HCT116 (cell line): ENCODE data around the gene CHRNG. TPM values are rescaled to one million over a fixed set of nuclear protein-coding genes. Genes with fewer than 3 reads are reported as not detected.

Source experiments
- ATAC-seq: fragments of 200-7000 bp; cut with Tn5 transposase; 2 replicates; pipeline ENCODE4 v1.9.1; 2020; ENCODE audit warnings: mild to moderate bottlenecking, moderate library complexity
- BruUV-seq: library from RNA; stranded (reverse); fragments of 400-500 nt; replicated peaks from 2 replicates; lab custom pipeline; 2021; lab: Mats Ljungman, UMichigan
- CTCF ChIA-PET: fragments of 300-600 bp; sonication (Branson Sonifier 250); formaldehyde crosslinking; loops from one replicate; lab custom pipeline; 2021; ENCODE audit warnings: antibody characterized with exemption; lab: Charles Lee
- POLR2A ChIA-PET: fragments of 300-600, 350-600 bp; sonication (Branson Sonifier 250); formaldehyde crosslinking; loops from one replicate; lab custom pipeline; 2021; ENCODE audit warnings: antibody characterized with exemption; lab: Charles Lee
- RAD21 ChIA-PET, 2 experiments: fragments of 300-600 bp; sonication (Branson Sonifier 250); formaldehyde crosslinking; loops; one replicate each; lab custom pipeline; 2023; ENCODE audit warnings: low total read pairs in 2 of 2; ENCODE audit not compliant: uncharacterized antibody in 2 of 2, unreplicated experiment in 2 of 2, low non-redundant PET in 1 of 2; lab: Charles Lee
- DNase-seq: peaks from one replicate; pipeline ENCODE4 v3.0.0-alpha.2; 2010; ENCODE audit warnings: low read depth, low spot score
- H2AFZ ChIP-seq: fragments of 200-600 bp; shearing (Covaris generic), sonication (generic); 2 replicates; pipeline ENCODE4 v1.6.1; 2017; ENCODE audit warnings: low read depth, mixed run types, mixed read lengths, antibody characterized with exemption, low read length; ENCODE audit not compliant: poor library complexity, severe bottlenecking
- H3K27ac ChIP-seq: 2 replicates; pipeline ENCODE4 v1.5.1; 2012; ENCODE audit warnings: low read depth, low read length
- H3K27me3 ChIP-seq: fragments of 200-600 bp; sonication (generic); 2 replicates; pipeline ENCODE4 v1.6.1; 2016; ENCODE audit warnings: mixed run types, low read length, mixed read lengths; ENCODE audit not compliant: insufficient read depth
- H3K36me3 ChIP-seq, 2 experiments: fragments of 200-500 bp in 1 of 2; fragments of 200-600 bp in 1 of 2; sonication (Bioruptor generic) in 1 of 2; sonication (generic) in 1 of 2; 2 replicates each; pipeline versions ENCODE4 v1.5.1 to v1.6.1; 2014 to 2016; ENCODE audit warnings: low read length in 2 of 2, inconsistent platforms in 1 of 2, mixed read lengths in 1 of 2, mixed run types in 1 of 2; ENCODE audit not compliant: insufficient read depth in 2 of 2, control insufficient read depth in 1 of 2
- H3K4me1 ChIP-seq, 2 experiments: fragments of 200-600 bp in 1 of 2; sonication (generic) in 1 of 2; 2 replicates each; pipeline versions ENCODE4 v1.5.1 to v1.6.1; 2012 to 2017; ENCODE audit warnings: low read length in 2 of 2, inconsistent platforms in 1 of 2, mild to moderate bottlenecking in 1 of 2, mixed read lengths in 1 of 2, mixed run types in 1 of 2, moderate library complexity in 1 of 2; ENCODE audit not compliant: insufficient read depth in 2 of 2, control insufficient read depth in 1 of 2
- H3K4me2 ChIP-seq: fragments of 200-600 bp; sonication (generic); 2 replicates; pipeline ENCODE4 v1.6.1; 2017; ENCODE audit warnings: mixed run types, low read length, mixed read lengths
- H3K4me3 ChIP-seq, 2 experiments: fragments of 200-600 bp in 1 of 2; sonication (generic) in 1 of 2; replicated peaks in 1 of 2; 2 replicates each; pipeline ENCODE4 v1.5.1; 2011 to 2016; ENCODE audit warnings: low read length in 2 of 2, control low read depth in 1 of 2, low read depth in 1 of 2, mild to moderate bottlenecking in 1 of 2, mixed read lengths in 1 of 2, mixed run types in 1 of 2
- H3K79me2 ChIP-seq: fragments of 200-600 bp; sonication (generic); 2 replicates; pipeline ENCODE4 v1.6.1; 2017; ENCODE audit warnings: mild to moderate bottlenecking, mixed run types, low read length, moderate library complexity, mixed read lengths; ENCODE audit not compliant: insufficient read depth
- H3K9ac ChIP-seq: fragments of 200-600 bp; sonication (generic); 2 replicates; pipeline ENCODE4 v1.6.1; 2016; ENCODE audit warnings: low read length, mixed read lengths
- H3K9me2 ChIP-seq: fragments of 200-600 bp; sonication (generic), shearing (Covaris generic); 2 replicates; pipeline ENCODE4 v1.6.1; 2017; ENCODE audit warnings: mixed run types, mild to moderate bottlenecking, moderate library complexity; ENCODE audit not compliant: insufficient read depth
- H3K9me3 ChIP-seq, 2 experiments: fragments of 200-500 bp in 1 of 2; fragments of 200-600 bp in 1 of 2; sonication (Bioruptor generic) in 1 of 2; sonication (generic) in 1 of 2; 2 replicates each; pipeline ENCODE4 v1.6.1; 2014 to 2017; ENCODE audit warnings: low read length in 2 of 2, mixed read lengths in 2 of 2, inconsistent platforms in 1 of 2, low read depth in 1 of 2, mild to moderate bottlenecking in 1 of 2, mixed run types in 1 of 2, moderate library complexity in 1 of 2; ENCODE audit not compliant: control insufficient read depth in 1 of 2, insufficient read depth in 1 of 2
- H4K20me1 ChIP-seq: fragments of 200-600 bp; sonication (generic), shearing (Covaris generic); 2 replicates; pipeline ENCODE4 v1.6.1; 2017; ENCODE audit warnings: mixed run types, mild to moderate bottlenecking, moderate library complexity; ENCODE audit not compliant: insufficient read depth
- CEBPB ChIP-seq: IDR thresholded peaks from 2 replicates; pipeline ENCODE4 v1.6.1; 2012; ENCODE audit warnings: low read depth
- EZH2 ChIP-seq: fragments of 200-600 bp; sonication (generic); IDR thresholded peaks from 2 replicates; pipeline ENCODE4 v1.6.1; 2017; ENCODE audit warnings: antibody characterized with exemption, mixed run types
- FOSL1 ChIP-seq: IDR thresholded peaks from 2 replicates; pipeline ENCODE4 v1.6.1; 2012; ENCODE audit warnings: low read depth
- JUND ChIP-seq: IDR thresholded peaks from 2 replicates; pipeline ENCODE4 v1.6.1; 2012
- POLR2A ChIP-seq: IDR thresholded peaks from 2 replicates; pipeline ENCODE4 v1.7.0; 2011; ENCODE audit warnings: borderline replicate concordance; ENCODE audit not compliant: insufficient read depth, insufficient read length; ENCODE audit errors: extremely low read depth
- POLR2AphosphoS5 ChIP-seq: IDR thresholded peaks from 2 replicates; pipeline ENCODE4 v1.6.1; 2011; ENCODE audit warnings: mild to moderate bottlenecking, low read depth, low read length, moderate library complexity
- SRF ChIP-seq: IDR thresholded peaks from 2 replicates; pipeline ENCODE4 v1.6.1; 2012; ENCODE audit warnings: low read depth
- TCF7L2 ChIP-seq: IDR thresholded peaks from 2 replicates; pipeline ENCODE4 v1.7.0; 2011; ENCODE audit warnings: borderline replicate concordance, inconsistent platforms; ENCODE audit not compliant: insufficient read depth, insufficient read length; ENCODE audit errors: extremely low read depth
- ZFX ChIP-seq: fragments of 450-650 bp; IDR thresholded peaks from 2 replicates; pipeline ENCODE4 v1.6.1; 2017
- ZNF274 ChIP-seq: fragments of 200-500 bp; sonication (Bioruptor generic); IDR thresholded peaks from 2 replicates; pipeline ENCODE4 v1.6.1; 2014; ENCODE audit warnings: mild to moderate bottlenecking, low read depth, low read length, inconsistent platforms
- intact Hi-C: fragments of 100-400 bp; cut with micrococcal nuclease; formaldehyde crosslinking; loops from 2 replicates; pipeline ENCODE4 v1.10.0; 2022
- total RNA-seq: library from RNA; stranded (reverse); gene quantifications from one replicate; pipeline ENCODE4 v1.2.1, GENCODE V29; 2021; ENCODE audit not compliant: unreplicated experiment
- TF ChIP-seq, protein P1 (sequence below): IDR thresholded peaks from 2 replicates; pipeline ENCODE4 v1.6.1; 2012
- TF ChIP-seq, protein P2 (sequence below): IDR thresholded peaks from 2 replicates; pipeline ENCODE4 v1.6.1; 2012
- TF ChIP-seq, protein P3 (sequence below), 3 experiments: fragments of 200-600 bp in 1 of 3; sonication (generic) in 1 of 3; IDR thresholded peaks in 2 of 3; conservative IDR thresholded peaks in 1 of 3; 2 replicates each; pipeline ENCODE4 v1.5.1; 2012 to 2017; ENCODE audit warnings: low read depth in 2 of 3, low read length in 2 of 3, antibody characterized with exemption in 1 of 3, borderline replicate concordance in 1 of 3, control low read depth in 1 of 3, mild to moderate bottlenecking in 1 of 3, mixed read lengths in 1 of 3, mixed run types in 1 of 3, moderate library complexity in 1 of 3; ENCODE audit not compliant: insufficient read depth in 1 of 3

Gene CHRNG
- total RNA-seq, 1 experiment from 2014 or later = not detected

DNA sequence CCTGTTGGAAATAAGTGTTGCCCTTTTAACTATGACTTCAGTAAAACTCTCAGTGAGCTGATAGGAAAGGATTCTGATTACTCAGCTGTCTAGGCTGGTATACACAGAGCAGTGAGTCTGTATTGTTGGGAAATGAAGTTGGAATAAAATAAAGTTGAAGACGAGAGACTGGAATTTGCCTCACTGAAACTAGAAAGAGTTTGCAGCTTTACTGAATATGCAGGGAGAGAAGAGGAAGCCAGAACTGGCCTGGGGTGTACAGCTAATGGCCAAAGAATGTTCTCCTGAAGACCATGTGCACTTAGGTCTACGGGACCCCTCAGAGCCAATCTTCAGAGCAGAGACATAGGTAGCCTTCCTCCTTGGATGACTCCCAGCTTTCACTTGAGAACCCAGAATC is 37.5 kb downstream of the CHRNG start:
- Histone ChIP-seq H4K20me1 (no peaks in the 10 kb centered on the region), H3K9me2 (no peaks in the 10 kb centered on the region), H3K36me3 (peaks cover 0 to 2% of the 10 kb centered on the region in 2 experiments; a peak in 1 of 4 replicates), H3K4me1 (no peaks in the 10 kb centered on the region), H3K4me2 (no peak overlapping the region), H3K9ac (no peak overlapping the region), H3K27ac (no peak overlapping the region), H3K79me2 (no peaks in the 10 kb centered on the region), H3K9me3 (no peaks in the 10 kb centered on the region), H3K27me3 (no peaks in the 10 kb centered on the region), H2AFZ (no peak overlapping the region), H3K4me3 (no peak overlapping the region)
- DNase-seq = no peak
- no peak for TF ChIP-seq POLR2AphosphoS5
- TF ChIP-seq, protein P1, sequence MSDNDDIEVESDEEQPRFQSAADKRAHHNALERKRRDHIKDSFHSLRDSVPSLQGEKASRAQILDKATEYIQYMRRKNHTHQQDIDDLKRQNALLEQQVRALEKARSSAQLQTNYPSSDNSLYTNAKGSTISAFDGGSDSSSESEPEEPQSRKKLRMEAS = no peak
- TF ChIP-seq FOSL1 = no peak
- no peak for TF ChIP-seq JUND
- no peak for TF ChIP-seq POLR2A
- no peak for TF ChIP-seq SRF
- no peak for TF ChIP-seq CEBPB
- TF ChIP-seq ZNF274 = no peak
- TF ChIP-seq, protein P2, sequence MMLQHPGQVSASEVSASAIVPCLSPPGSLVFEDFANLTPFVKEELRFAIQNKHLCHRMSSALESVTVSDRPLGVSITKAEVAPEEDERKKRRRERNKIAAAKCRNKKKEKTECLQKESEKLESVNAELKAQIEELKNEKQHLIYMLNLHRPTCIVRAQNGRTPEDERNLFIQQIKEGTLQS = no peak
- TF ChIP-seq ZFX = no peak
- TF ChIP-seq EZH2 = no peak
- no peak for TF ChIP-seq TCF7L2
- TF ChIP-seq, protein P3, sequence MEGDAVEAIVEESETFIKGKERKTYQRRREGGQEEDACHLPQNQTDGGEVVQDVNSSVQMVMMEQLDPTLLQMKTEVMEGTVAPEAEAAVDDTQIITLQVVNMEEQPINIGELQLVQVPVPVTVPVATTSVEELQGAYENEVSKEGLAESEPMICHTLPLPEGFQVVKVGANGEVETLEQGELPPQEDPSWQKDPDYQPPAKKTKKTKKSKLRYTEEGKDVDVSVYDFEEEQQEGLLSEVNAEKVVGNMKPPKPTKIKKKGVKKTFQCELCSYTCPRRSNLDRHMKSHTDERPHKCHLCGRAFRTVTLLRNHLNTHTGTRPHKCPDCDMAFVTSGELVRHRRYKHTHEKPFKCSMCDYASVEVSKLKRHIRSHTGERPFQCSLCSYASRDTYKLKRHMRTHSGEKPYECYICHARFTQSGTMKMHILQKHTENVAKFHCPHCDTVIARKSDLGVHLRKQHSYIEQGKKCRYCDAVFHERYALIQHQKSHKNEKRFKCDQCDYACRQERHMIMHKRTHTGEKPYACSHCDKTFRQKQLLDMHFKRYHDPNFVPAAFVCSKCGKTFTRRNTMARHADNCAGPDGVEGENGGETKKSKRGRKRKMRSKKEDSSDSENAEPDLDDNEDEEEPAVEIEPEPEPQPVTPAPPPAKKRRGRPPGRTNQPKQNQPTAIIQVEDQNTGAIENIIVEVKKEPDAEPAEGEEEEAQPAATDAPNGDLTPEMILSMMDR (IDR thresholded peaks at IDR 0.05 in 2 of 3, conservative IDR thresholded peaks at IDR 0.05 in 1 of 3; ENCODE audit: borderline replicate concordance in 1 of 3, insufficient read depth in 1 of 3, low read depth in 2 of 3, low read length in 2 of 3) = no peak
- ChIA-PET CTCF (no interaction called here), RAD21 (no interaction called here), POLR2A (no interaction called here)
- no TSS peak for BruUV-seq
- intact Hi-C loops = no loop called here
- ATAC-seq = no peak
